ENCODE results near the gene NPRL2. TPM values are rescaled to one million over a fixed set of nuclear protein-coding genes. Genes with fewer than 3 reads are reported as not detected.

Gene NPRL2
- polyA plus RNA-seq, 1 experiment: 45.0 TPM

- TF ChIP-seq CTCF (IDR thresholded peaks at IDR 0.05; ENCODE audit: insufficient read depth, low read depth, low read length): no peak
- Histone ChIP-seq H3K36me3 (ENCODE audit: control insufficient read depth, insufficient read depth, low read length) (no peaks in the 10 kb centered on the region), H3K27me3 (ENCODE audit: control insufficient read depth, insufficient read depth, low read length) (no peaks in the 10 kb centered on the region), H3K4me3 (ENCODE audit: low read depth, low read length) (no peak overlapping the region)
- CTCF ChIA-PET: interaction anchor here (0.6 to 2.7 kb wide), 4 partner anchors 8 to 199 kb away, joined by 3 to 10 read pairs (median 4); partner anchors contain the start of genes CYB561D2 and NPRL2
- no peak for DNase-seq (ENCODE audit: low read depth)
- POLR2A ChIA-PET: no interaction called here
Measured at GRCh38 chr3:50342813-50343633, 7.6 kb downstream of the NPRL2 start.

- ChIA-PET CTCF (interaction anchor here (0.6 to 2.7 kb wide), 2 partner anchors 140 to 200 kb away, joined by 3 to 10 read pairs; no protein-coding TSS in a partner anchor), POLR2A (no interaction called here)
- Histone ChIP-seq H3K4me3 (ENCODE audit: low read depth, low read length) (no peak overlapping the region), H3K36me3 (ENCODE audit: control insufficient read depth, insufficient read depth, low read length) (no peaks in the 10 kb centered on the region), H3K27me3 (ENCODE audit: control insufficient read depth, insufficient read depth, low read length) (no peaks in the 10 kb centered on the region)
- no peak for DNase-seq (ENCODE audit: low read depth)
- TF ChIP-seq CTCF (IDR thresholded peaks at IDR 0.05; ENCODE audit: insufficient read depth, low read depth, low read length): no peak
Measured at GRCh38 chr3:50341996-50342650, 8.5 kb downstream of the NPRL2 start.

GRCh38 chr3:50341537-50341936 lies 9.0 kb downstream of the NPRL2 start:
- ChIA-PET POLR2A (no interaction called here), CTCF (interaction anchor here (1.9 to 2.7 kb wide), 2 partner anchors 9 to 201 kb away, joined by 9 to 10 read pairs; partner anchors contain the start of genes CYB561D2 and NPRL2)
- TF ChIP-seq CTCF (IDR thresholded peaks at IDR 0.05; ENCODE audit: insufficient read depth, low read depth, low read length): no peak
- Histone ChIP-seq H3K36me3 (ENCODE audit: control insufficient read depth, insufficient read depth, low read length) (no peaks in the 10 kb centered on the region), H3K4me3 (ENCODE audit: low read depth, low read length) (peak overlapping the region; percentile 60), H3K27me3 (ENCODE audit: control insufficient read depth, insufficient read depth, low read length) (no peaks in the 10 kb centered on the region)
- no peak for DNase-seq (ENCODE audit: low read depth)

GRCh38 chr3:50340448-50341329 lies 9.9 kb downstream of the NPRL2 start, which contains the start of gene RASSF1:
RASSF1 (minus strand) TSS chr3:50340836; CDS start chr3:50340805, 31 bp downstream.
- TF ChIP-seq CTCF (IDR thresholded peaks at IDR 0.05; ENCODE audit: insufficient read depth, low read depth, low read length): no peak
- DNase-seq (ENCODE audit: low read depth): no peak
- H3K4me3 ChIP-seq (ENCODE audit: low read depth, low read length): peak within 1 kb of the TSS; percentile 60
- ChIA-PET POLR2A (no interaction called here), CTCF (interaction anchor here (0.5 to 2.7 kb wide), 5 partner anchors 10 to 985 kb away, joined by 3 to 10 read pairs (median 4); partner anchors contain the start of genes CYB561D2 and NPRL2)
- H3K36me3 ChIP-seq (ENCODE audit: control insufficient read depth, insufficient read depth, low read length): no peaks in the 10 kb centered on the region
- H3K27me3 ChIP-seq (ENCODE audit: control insufficient read depth, insufficient read depth, low read length): no peaks in the 10 kb centered on the region
